HG03280 (cell line): ENCODE data around the gene RNF157.

ENCODE experiments used
- ATAC-seq: cut with Tn5 transposase; IDR thresholded peaks from one replicate; pipeline ENCODE4 v1.9.1; 2021; ENCODE audit warnings: mild to moderate bottlenecking, moderate library complexity; ENCODE audit not compliant: unreplicated experiment

Gene RNF157

GRCh38 chr17:76130473-76130872, 109.8 kb downstream of the RNF157 start:
- no peak for ATAC-seq

- no peak for ATAC-seq
These were observed 114.4 kb downstream of the RNF157 start for GRCh38 chr17:76125922-76126321.

GRCh38 chr17:76125391-76125675, 115.0 kb downstream of the RNF157 start:
- ATAC-seq: no peak

- no peak for ATAC-seq
These were observed 115.5 kb downstream of the RNF157 start for GRCh38 chr17:76124582-76125390.

- ATAC-seq: no peak
These were observed 116.3 kb downstream of the RNF157 start for GRCh38 chr17:76123749-76124581.

GRCh38 chr17:76123191-76123499, 117.1 kb downstream of the RNF157 start:
- ATAC-seq: no peak

GRCh38 chr17:76122431-76123190, 117.7 kb downstream of the RNF157 start:
- ATAC-seq: no peak

- no peak for ATAC-seq
These were observed 118.3 kb downstream of the RNF157 start for GRCh38 chr17:76121932-76122430.

GRCh38 chr17:76120658-76121008, 119.7 kb downstream of the RNF157 start:
- no peak for ATAC-seq

- no peak for ATAC-seq
These were observed 120.6 kb downstream of the RNF157 start for GRCh38 chr17:76119409-76120371.

GRCh38 chr17:76115138-76115754, 125.0 kb downstream of the RNF157 start:
- ATAC-seq: no peak

- no peak for ATAC-seq
These were observed 128.3 kb downstream of the RNF157 start for GRCh38 chr17:76111956-76112355.

GRCh38 chr17:76107509-76107908, 132.8 kb downstream of the RNF157 start:
- ATAC-seq: no peak

GRCh38 chr17:76106703-76107102, 133.6 kb downstream of the RNF157 start:
- no peak for ATAC-seq

- ATAC-seq: no peak
These were observed 135.4 kb downstream of the RNF157 start for GRCh38 chr17:76104896-76105231.

- no peak for ATAC-seq
These were observed 136.0 kb downstream of the RNF157 start for GRCh38 chr17:76104140-76104895.

GRCh38 chr17:76103274-76104139, 136.8 kb downstream of the RNF157 start, which contains the start of gene EXOC7:
EXOC7 (minus strand) TSS chr17:76103787; CDS start chr17:76103692, 95 bp downstream.
- peak; percentile 90 for ATAC-seq

- ATAC-seq: peak; percentile 16
These were observed 137.4 kb downstream of the RNF157 start for GRCh38 chr17:76102944-76103273.
